Liver (tissue), 9 donors: ENCODE measurements around the gene CACNA1I. TPM values are rescaled to one million over a fixed set of nuclear protein-coding genes. Genes with fewer than 3 reads are reported as not detected.

Source experiments
- DNase-seq: peaks from one replicate; pipeline ENCODE4 v3.0.0-alpha.2; 2017; ENCODE audit warnings: low spot score
- H3K27ac ChIP-seq, 2 donors: one replicate each; pipeline ENCODE4 v1.7.0; 2013; ENCODE audit warnings: inconsistent platforms in 2 of 2, low read length in 2 of 2, control low read depth in 1 of 2, low read depth in 1 of 2, mild to moderate bottlenecking in 1 of 2
- H3K27me3 ChIP-seq, 4 donors: one replicate each; pipeline versions ENCODE4 v1.6.1 to v1.7.0; 2013; ENCODE audit warnings: low read length in 3 of 4, inconsistent platforms in 1 of 4, mild to moderate bottlenecking in 1 of 4, moderate library complexity in 1 of 4; ENCODE audit not compliant: control insufficient read depth in 4 of 4, insufficient read depth in 4 of 4
- H3K36me3 ChIP-seq, 4 donors: one replicate each; pipeline versions ENCODE4 v1.6.1 to v1.7.0; 2013; ENCODE audit warnings: low read length in 3 of 4, mild to moderate bottlenecking in 3 of 4, low read depth in 1 of 4, moderate library complexity in 1 of 4; ENCODE audit not compliant: control insufficient read depth in 4 of 4, insufficient read depth in 3 of 4
- H3K4me1 ChIP-seq, 4 donors: one replicate each; pipeline versions ENCODE4 v1.6.1 to v1.7.0; 2013; ENCODE audit warnings: low read length in 3 of 4, mild to moderate bottlenecking in 3 of 4, moderate library complexity in 1 of 4; ENCODE audit not compliant: control insufficient read depth in 4 of 4, insufficient read depth in 4 of 4
- H3K4me3 ChIP-seq, 3 donors: one replicate each; pipeline versions ENCODE4 v1.6.1 to v1.7.0; 2013; ENCODE audit warnings: low read length in 3 of 3, control low read depth in 1 of 3, low read depth in 1 of 3, mild to moderate bottlenecking in 1 of 3
- H3K9ac ChIP-seq, 2 donors: one replicate each; pipeline ENCODE4 v1.7.0; 2013; ENCODE audit warnings: low read length in 2 of 2, mild to moderate bottlenecking in 2 of 2, moderate library complexity in 2 of 2, control low read depth in 1 of 2, low read depth in 1 of 2
- H3K9me3 ChIP-seq, 4 donors: one replicate each; pipeline versions ENCODE4 v1.6.1 to v1.7.0; 2013; ENCODE audit warnings: low read length in 3 of 4; ENCODE audit not compliant: control insufficient read depth in 4 of 4
- CTCF ChIP-seq: fragments of 150-350 bp; IDR thresholded peaks from 2 replicates; pipeline ENCODE4 v1.5.1; 2017; ENCODE audit warnings: improper control_type of control experiment, low read depth, low read length; ENCODE audit not compliant: missing input control
- RAD21 ChIP-seq, 2 donors: IDR thresholded peaks; 2 replicates each; pipeline ENCODE4 v1.6.1; 2016; ENCODE audit warnings: antibody characterized with exemption in 2 of 2, mild to moderate bottlenecking in 2 of 2
- REST ChIP-seq: IDR thresholded peaks from 2 replicates; pipeline ENCODE4 v1.6.1; 2016; ENCODE audit warnings: antibody characterized with exemption, mild to moderate bottlenecking
- TAF1 ChIP-seq: conservative IDR thresholded peaks from 2 replicates; pipeline ENCODE4 v1.6.1; 2016; ENCODE audit warnings: antibody characterized with exemption, mild to moderate bottlenecking
- WGBS: extraction: QIAGEN DNeasy Blood & Tissue Kit; methylation state at CpG from one replicate; pipeline ENCODE4 v1.1.7; 2013; 5-methylcytosine and 5-hydroxymethylcytosine counted together
- polyA plus RNA-seq, 2 donors: library from polyadenylated mRNA; stranded (reverse) in 1 of 2; unstranded in 1 of 2; fragments of 200-250 nt in 1 of 2; fragments of >200 nt in 1 of 2; fragmentation: Nextera tagmentation in 1 of 2; extraction: Ambion mirVana in 1 of 2; gene quantifications; one replicate each; pipeline versions ENCODE4 v1.2.1 to v1.2.3, GENCODE V29; 2013 to 2015
- total RNA-seq, 2 donors: library from RNA; depleted of rRNA; stranded (reverse); fragments of >200 nt; gene quantifications; one replicate each; pipeline ENCODE4 v1.2.3, GENCODE V29; 2014
- TF ChIP-seq, protein P1 (sequence below): IDR thresholded peaks from 2 replicates; pipeline ENCODE4 v1.6.1; 2016; ENCODE audit warnings: antibody characterized with exemption
- donor health status: healthy.
- donor health status: healthy.
- donor health status: healthy.
- donor health status: healthy.
- donor health status: healthy.

The CACNA1I gene
- total and polyA plus RNA-seq, 4 donors: under 0.01 to 0.14 (median 0.01) TPM; not detected in 1

DNA sequence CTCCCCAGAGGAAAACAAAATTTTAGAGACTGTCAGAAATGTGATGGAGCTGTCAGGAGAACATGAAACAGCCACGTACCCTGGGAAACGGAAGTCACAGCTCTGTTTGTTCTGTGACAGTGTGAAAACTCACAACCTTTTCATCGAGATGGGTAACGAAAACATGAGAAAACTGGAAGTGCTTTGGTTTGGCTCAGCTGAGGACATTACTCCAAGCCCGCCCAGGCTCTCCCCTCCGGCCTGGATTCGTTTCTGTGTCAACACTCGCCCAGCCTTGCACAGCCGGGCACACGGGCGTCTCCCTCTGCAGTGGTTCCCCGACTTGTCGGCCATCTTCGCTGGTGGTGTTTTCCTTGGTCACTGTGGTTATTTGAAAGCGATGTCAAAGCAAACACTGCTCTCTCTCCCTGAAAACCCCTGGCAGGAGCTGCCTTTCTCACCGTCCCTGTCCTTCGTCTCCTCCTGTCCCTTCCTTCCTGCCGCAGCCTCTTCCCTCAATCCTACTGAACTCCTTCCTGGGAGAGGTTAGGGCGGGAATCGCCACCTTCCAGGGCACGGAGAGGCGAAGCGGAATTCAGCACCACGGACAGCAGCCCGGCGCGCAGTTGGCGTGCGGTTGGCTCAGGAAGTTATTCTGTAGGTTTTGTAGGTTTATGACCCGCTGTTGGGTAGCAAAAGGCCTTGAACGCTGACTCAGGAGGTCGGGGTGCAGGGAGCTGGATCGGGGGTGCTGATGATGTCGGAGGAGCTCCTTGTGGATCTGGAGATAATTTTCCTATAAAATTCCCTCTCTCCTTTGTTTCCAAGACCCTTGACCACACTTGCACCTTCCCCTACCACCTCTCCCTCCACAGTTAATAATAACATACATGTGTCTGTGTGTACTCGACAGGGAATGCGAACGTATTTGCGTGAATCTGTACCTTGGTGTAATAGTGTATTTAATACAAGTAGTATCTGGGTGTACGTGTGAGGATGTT lies 24.9 kb upstream of the CACNA1I start:
- H3K9ac ChIP-seq: no peak overlapping the region
- 31% methylated on average over 39 of the region's 39 CpGs for WGBS
- DNase-seq: peak; percentile 78
- H3K9me3 ChIP-seq: no peaks in the 10 kb centered on the region
- no peak overlapping the region for H3K4me3 ChIP-seq
- H3K27me3 ChIP-seq: peaks cover 0 to 5% (median 1%) of the 10 kb centered on the region in 4 donors
- no peaks in the 10 kb centered on the region for H3K36me3 ChIP-seq
- no peaks in the 10 kb centered on the region for H3K4me1 ChIP-seq
- TF ChIP-seq REST (peak; percentile 100), CTCF (no peak)
- no peak overlapping the region for H3K27ac ChIP-seq

GRCh38 chr22:39546889-39547586 lies 23.5 kb upstream of the CACNA1I start:
- no peak for DNase-seq
- WGBS: 51% methylated on average over 5 of the region's 5 CpGs

More at GRCh38 chr22:39546889-39547586, 23.5 kb upstream of the CACNA1I start:
- no peaks in the 10 kb centered on the region for H3K4me1 ChIP-seq
- TF ChIP-seq, protein P1, sequence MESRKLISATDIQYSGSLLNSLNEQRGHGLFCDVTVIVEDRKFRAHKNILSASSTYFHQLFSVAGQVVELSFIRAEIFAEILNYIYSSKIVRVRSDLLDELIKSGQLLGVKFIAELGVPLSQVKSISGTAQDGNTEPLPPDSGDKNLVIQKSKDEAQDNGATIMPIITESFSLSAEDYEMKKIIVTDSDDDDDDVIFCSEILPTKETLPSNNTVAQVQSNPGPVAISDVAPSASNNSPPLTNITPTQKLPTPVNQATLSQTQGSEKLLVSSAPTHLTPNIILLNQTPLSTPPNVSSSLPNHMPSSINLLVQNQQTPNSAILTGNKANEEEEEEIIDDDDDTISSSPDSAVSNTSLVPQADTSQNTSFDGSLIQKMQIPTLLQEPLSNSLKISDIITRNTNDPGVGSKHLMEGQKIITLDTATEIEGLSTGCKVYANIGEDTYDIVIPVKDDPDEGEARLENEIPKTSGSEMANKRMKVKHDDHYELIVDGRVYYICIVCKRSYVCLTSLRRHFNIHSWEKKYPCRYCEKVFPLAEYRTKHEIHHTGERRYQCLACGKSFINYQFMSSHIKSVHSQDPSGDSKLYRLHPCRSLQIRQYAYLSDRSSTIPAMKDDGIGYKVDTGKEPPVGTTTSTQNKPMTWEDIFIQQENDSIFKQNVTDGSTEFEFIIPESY: no peak
- TF ChIP-seq RAD21 (IDR thresholded peaks at IDR 0.05) (no peak), TAF1 (no peak)
- no peak overlapping the region for H3K27ac ChIP-seq
- H3K4me3 ChIP-seq: no peak overlapping the region
- peaks cover 0 to 5% (median 1%) of the 10 kb centered on the region in 4 donors for H3K27me3 ChIP-seq
- H3K9ac ChIP-seq: no peak overlapping the region
- no peaks in the 10 kb centered on the region for H3K36me3 ChIP-seq
- no peaks in the 10 kb centered on the region for H3K9me3 ChIP-seq
